Right atrium auricular region (tissue), 2 donors: ENCODE data around the gene MLLT3. TPM values are rescaled to one million over a fixed set of nuclear protein-coding genes. Genes with fewer than 3 reads are reported as not detected.

Source experiments
- DNase-seq: peaks from one replicate; pipeline ENCODE4 v3.0.0-alpha.2; 2019; ENCODE audit warnings: low spot score
- H3K27ac ChIP-seq, 2 donors: fragments of 200-600 bp; sonication (generic); 1 replicate in 1 of 2; 2 replicates in 1 of 2; pipeline ENCODE4 v1.5.1; 2016 to 2019
- H3K27me3 ChIP-seq, 2 donors: fragments of 200-600 bp; sonication (generic); one replicate each; pipeline versions ENCODE4 v1.5.1 to v1.6.0; 2017 to 2019
- H3K36me3 ChIP-seq: fragments of 200-600 bp; sonication (generic); one replicate; pipeline ENCODE4 v1.5.1; 2016
- H3K4me1 ChIP-seq, 2 donors: fragments of 200-600 bp; sonication (generic); one replicate each; pipeline versions ENCODE4 v1.5.1 to v1.6.0; 2017 to 2019
- H3K4me3 ChIP-seq, 2 donors: fragments of 200-600 bp; sonication (generic); 1 replicate in 1 of 2; 2 replicates in 1 of 2; pipeline ENCODE4 v1.5.1; 2017 to 2019; ENCODE audit warnings: mild to moderate bottlenecking in 1 of 2, moderate library complexity in 1 of 2
- H3K9me3 ChIP-seq, 2 donors: fragments of 200-600 bp; sonication (generic); one replicate each; pipeline ENCODE4 v1.5.1; 2019
- CTCF ChIP-seq, 2 donors: fragments of 200-600 bp; sonication (generic); IDR thresholded peaks; one replicate each; pipeline ENCODE4 v1.5.1; 2019; ENCODE audit warnings: antibody characterized with exemption in 2 of 2
- total RNA-seq, 2 donors: library from RNA; depleted of rRNA; stranded (reverse); fragments of >200 nt; gene quantifications; one replicate each; pipeline ENCODE4 v1.1.0, GENCODE V29; 2016

MLLT3 gene
- total RNA-seq, 2 donors from 2014 or later = 5.3 to 7.6 TPM

DNA sequence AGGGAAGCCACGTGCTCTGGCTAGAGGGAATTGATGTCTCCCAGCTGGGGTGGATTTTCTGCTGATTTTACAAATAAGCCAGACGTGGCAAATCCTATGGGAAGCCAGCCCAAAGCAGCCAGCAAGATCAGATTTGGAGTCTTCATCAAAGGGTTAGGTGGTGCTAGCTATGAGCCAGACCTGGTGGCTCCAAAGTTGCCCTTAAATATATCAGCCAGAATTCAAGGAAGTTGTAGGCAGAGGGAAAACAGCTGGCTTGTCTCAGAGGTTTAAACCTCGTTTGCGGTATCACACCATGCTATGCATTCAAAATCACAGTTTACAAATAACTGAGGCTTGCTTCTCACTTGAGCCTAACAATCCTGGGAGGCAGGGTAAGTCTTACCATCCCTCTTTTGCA, 313.2 kb downstream of the MLLT3 start:
- no peak for TF ChIP-seq CTCF (IDR thresholded peaks at IDR 0.05)
- no peak overlapping the region for H3K4me3 ChIP-seq

GRCh38 chr9:20307621-20308020, 314.7 kb downstream of the MLLT3 start:
- TF ChIP-seq CTCF (IDR thresholded peaks at IDR 0.05) = no peak
- Histone ChIP-seq H3K27me3 (no peaks in the 10 kb centered on the region), H3K9me3 (no peaks in the 10 kb centered on the region), H3K4me3 (no peak overlapping the region), H3K27ac (no peak overlapping the region), H3K36me3 (no peaks in the 10 kb centered on the region), H3K4me1 (no peaks in the 10 kb centered on the region)
- DNase-seq = no peak

More for the DNA sequence above, 313.2 kb downstream of the MLLT3 start:
- H3K9me3 ChIP-seq = no peaks in the 10 kb centered on the region
- H3K27ac ChIP-seq = no peak overlapping the region
- no peak for DNase-seq
- no peaks in the 10 kb centered on the region for H3K27me3 ChIP-seq
- no peaks in the 10 kb centered on the region for H3K36me3 ChIP-seq
- no peaks in the 10 kb centered on the region for H3K4me1 ChIP-seq

- H3K4me1 ChIP-seq = no peaks in the 10 kb centered on the region
- no peak overlapping the region for H3K27ac ChIP-seq
- DNase-seq = no peak
- H3K27me3 ChIP-seq = no peaks in the 10 kb centered on the region
- no peak overlapping the region for H3K4me3 ChIP-seq
- TF ChIP-seq CTCF (IDR thresholded peaks at IDR 0.05) = no peak
- H3K9me3 ChIP-seq = no peaks in the 10 kb centered on the region
- H3K36me3 ChIP-seq = no peaks in the 10 kb centered on the region
These were observed 316.8 kb downstream of the MLLT3 start for GRCh38 chr9:20305452-20305851.

GRCh38 chr9:20303996-20304395, 318.3 kb downstream of the MLLT3 start:
- no peak for DNase-seq
- Histone ChIP-seq H3K4me3 (no peak overlapping the region), H3K36me3 (no peaks in the 10 kb centered on the region), H3K9me3 (no peaks in the 10 kb centered on the region), H3K4me1 (no peaks in the 10 kb centered on the region), H3K27me3 (no peaks in the 10 kb centered on the region), H3K27ac (no peak overlapping the region)
- no peak for TF ChIP-seq CTCF (IDR thresholded peaks at IDR 0.05)

DNA sequence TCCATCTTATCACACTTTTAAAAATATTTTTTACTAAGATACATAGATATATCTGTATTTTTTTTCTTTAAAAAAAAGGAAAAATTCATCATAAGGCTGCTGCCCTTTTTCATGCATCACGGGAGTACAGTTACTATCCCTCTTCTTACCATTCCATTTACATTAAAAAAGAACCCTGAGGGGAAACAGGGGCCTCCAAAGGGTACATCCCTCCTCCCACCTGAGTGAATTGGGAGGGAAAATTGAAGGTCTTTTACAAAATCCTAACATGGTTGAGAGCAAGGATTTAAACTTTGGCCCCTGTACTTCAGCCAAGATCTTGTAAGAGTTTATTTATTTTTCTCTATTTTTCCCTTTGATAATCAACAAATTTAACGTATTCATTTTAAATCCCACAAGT, 319.2 kb downstream of the MLLT3 start:
- Histone ChIP-seq H3K27me3 (no peaks in the 10 kb centered on the region), H3K36me3 (no peaks in the 10 kb centered on the region), H3K4me3 (no peak overlapping the region), H3K27ac (no peak overlapping the region), H3K9me3 (no peaks in the 10 kb centered on the region), H3K4me1 (no peaks in the 10 kb centered on the region)
- DNase-seq = no peak
- no peak for TF ChIP-seq CTCF (IDR thresholded peaks at IDR 0.05)

GRCh38 chr9:20302197-20302596, 320.1 kb downstream of the MLLT3 start:
- Histone ChIP-seq H3K36me3 (no peaks in the 10 kb centered on the region), H3K4me3 (no peak overlapping the region), H3K27ac (no peak overlapping the region), H3K27me3 (no peaks in the 10 kb centered on the region), H3K9me3 (no peaks in the 10 kb centered on the region), H3K4me1 (no peaks in the 10 kb centered on the region)
- no peak for DNase-seq
- TF ChIP-seq CTCF (IDR thresholded peaks at IDR 0.05) = no peak
